HG02870 (cell line): ENCODE data around the gene ZCWPW1.
"Not testable (repeated sequence)": the region's sequence is repeated elsewhere in the genome, so short reads cannot be mapped to it uniquely, and the experiment has no call there.

ENCODE experiments used
- ATAC-seq: cut with Tn5 transposase; IDR thresholded peaks from one replicate; pipeline ENCODE4 v1.9.1; 2021; ENCODE audit warnings: mild to moderate bottlenecking, moderate library complexity; ENCODE audit not compliant: unreplicated experiment

The ZCWPW1 gene

DNA sequence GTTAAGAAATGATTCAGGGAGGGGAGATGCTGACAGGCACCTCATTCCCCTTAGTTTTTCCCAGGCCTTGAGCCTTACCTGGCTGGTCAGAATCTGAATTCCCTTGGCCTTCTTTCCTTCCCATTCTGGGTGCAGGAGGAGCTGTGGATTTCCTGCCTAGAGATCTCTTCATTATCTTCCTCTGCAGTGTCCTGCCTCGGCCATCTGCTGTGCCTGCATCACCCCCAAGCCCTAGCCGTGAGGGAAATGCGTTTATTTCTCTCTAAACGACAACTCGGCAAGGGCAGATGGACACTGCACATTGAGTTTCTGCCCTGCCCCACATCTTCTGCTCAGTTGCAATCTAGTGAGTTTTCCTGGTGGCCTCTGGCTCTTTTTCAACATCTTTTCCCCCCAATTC is 26.7 kb downstream of the ZCWPW1 start:
- no peak for ATAC-seq

DNA sequence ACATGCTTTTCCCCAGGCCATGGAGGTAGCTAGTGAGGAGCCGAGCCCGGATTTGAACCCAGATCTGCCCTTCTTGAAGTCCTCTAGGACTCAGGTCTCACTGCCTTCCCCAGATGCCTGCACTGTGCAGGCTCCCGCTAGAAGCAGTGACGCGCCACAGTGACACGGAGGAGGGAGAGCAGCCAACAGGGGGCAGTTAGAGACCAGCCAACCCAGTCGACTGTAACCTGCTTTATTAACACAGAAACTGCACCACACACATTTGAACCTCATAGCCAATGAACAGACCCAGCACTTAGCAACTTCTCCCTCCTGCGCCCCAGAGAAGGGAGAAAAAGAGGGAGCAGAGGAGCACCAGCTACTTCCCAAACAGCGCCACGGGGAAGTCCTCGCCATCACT is 27.8 kb downstream of the ZCWPW1 start:
- no peak for ATAC-seq

DNA sequence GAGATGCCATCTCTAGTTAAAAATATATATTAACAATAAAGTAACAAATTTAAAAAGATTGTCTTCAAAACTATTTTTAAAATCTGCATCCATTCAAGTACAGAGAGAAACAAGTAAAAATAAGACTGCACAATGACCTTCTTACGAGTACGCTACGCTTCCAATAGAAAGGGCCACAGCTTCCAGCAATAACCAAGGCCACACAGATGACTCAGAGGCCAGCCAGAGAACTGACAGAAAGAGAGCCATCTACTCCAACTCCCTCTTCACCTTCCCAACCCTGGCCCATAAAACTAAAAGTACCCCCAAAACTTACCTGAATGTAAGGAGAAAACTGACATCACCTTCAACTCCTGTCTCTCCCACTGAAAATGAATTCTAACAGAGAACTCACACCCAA is 28.5 kb downstream of the ZCWPW1 start:
- no peak for ATAC-seq

DNA sequence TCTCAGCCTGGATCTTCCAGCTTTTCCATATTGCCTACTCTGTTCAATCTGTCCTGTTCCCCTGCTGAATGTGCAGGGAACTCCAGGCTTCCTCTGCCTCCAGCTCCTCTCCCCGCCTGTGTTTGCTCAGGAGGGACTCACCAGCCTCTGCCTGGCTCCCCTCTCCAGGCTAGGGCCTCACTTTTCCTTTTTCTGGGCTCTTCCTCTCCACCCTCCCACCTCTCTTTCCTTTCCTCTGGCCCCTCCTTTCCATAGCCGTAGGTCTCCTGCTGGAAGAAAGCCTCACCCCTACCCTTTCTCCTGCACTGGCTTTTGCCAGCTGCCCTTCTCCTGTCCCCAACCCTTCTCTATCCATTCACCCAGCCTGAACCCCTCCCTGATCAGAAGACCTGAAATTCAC is 30.3 kb downstream of the ZCWPW1 start:
- no peak for ATAC-seq

DNA sequence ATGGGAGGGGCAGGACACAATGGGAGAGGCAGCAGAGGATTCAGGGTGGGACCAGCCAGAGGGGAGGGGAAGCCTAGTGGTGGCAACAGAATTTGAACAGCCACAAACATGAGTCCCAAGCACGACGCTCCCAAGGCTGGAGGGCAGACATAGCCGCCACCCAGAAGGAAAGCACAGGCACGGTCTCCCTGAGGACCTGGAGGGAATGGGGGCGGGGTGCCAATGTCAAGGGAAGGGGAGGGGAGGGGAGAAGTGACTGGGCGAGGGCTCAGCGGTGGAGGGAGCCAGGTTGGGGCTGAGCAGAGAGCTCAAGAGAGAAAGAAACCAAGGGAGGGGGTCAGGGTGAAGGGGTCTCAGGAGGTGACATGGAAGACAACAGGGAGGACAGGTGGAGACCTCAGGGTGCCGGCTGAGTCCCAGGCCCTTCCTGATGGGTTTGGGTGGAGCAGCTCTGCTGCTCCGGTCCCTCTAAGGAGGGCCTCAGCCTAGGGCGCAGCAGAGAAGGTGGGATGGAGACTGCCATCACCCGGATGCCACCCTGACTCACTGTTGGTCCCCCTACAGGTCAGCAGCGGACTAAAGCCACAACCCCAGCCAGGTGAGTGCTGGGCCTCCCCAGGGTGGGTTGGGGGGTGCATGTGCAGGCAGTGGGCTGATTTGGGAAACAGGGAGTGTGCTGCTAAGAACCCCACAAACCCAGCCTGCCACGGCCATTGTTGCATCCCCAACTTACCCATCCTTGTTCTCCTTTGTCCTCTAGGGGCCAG is 31.0 kb downstream of the ZCWPW1 start:
- no peak for ATAC-seq

DNA sequence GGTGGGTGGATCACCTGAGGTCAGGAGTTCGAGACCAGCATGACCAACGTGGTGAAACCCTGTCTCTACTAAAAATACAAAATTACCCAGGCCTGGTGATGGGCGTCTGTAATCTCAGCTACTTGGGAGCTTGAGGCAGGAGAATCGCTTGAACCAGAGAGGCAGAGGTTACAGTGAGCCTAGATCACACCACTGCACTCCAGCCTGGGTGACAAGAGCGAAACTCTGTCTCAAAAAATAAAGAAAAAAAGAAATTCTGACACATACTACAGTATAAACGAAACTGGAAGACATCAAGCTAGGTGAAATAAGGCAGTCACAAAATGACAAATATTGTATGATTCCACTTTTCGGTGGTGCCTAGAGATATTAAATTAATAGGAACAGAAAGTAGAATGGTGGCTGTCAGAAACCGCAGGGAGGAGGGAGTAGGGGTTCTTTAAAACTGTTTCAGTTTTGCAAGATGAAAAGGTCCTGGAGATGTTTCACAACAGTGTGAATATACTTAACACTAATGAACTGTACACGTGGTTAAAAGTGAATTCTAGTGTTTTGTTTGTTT is 32.0 kb downstream of the ZCWPW1 start:
- peak; percentile 90 for ATAC-seq

DNA sequence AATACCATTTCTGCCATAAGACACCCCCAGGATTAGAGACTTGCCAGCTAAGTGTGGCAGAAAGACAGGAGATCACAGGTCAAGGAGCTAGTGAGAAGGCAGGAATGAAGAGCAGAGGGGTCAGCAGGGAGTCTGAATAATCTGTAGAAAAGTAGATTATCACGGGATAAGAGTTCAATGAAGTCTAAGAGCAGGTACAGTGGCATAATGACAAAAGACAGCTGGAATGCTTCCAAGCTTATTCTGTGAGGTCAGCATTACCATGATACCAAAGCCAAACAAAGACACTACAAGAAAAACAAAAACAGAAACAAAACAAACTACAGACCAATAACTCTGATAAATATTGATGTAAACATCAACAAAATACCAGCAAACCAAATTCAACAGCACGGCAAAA is 34.4 kb downstream of the ZCWPW1 start:
- no peak for ATAC-seq

DNA sequence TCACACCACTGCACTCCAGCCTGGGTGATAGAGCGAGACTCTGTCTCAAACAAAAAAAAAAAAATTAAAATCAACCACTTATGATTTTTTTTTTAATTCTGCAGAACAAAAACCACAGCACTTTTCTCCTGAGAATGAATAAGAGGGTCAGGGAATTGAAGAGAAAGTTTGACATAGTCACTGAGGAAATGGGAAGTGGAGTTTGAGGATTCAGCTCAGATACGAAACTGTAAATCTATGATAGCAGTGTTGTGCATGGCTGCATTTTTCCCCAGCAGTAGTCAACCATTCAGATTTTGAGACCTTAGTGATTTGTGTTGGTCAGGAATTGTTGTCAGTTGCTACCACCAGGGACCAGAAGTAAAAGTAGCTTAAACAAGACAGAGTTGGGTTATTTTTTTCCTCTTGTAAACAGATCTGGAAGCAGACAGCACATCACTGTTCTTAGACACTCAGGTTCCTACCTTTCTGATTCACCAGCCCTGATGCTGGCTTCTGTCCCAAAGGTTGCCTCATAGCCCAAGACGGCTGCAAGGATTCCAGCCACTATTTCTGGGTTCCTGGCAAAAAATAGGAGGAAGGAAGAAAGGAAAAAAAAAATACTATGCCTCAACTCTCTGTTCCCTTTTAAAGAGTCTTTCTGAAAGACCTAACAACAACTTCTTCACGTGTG is 35.1 kb downstream of the ZCWPW1 start:
- ATAC-seq, result no peak

DNA sequence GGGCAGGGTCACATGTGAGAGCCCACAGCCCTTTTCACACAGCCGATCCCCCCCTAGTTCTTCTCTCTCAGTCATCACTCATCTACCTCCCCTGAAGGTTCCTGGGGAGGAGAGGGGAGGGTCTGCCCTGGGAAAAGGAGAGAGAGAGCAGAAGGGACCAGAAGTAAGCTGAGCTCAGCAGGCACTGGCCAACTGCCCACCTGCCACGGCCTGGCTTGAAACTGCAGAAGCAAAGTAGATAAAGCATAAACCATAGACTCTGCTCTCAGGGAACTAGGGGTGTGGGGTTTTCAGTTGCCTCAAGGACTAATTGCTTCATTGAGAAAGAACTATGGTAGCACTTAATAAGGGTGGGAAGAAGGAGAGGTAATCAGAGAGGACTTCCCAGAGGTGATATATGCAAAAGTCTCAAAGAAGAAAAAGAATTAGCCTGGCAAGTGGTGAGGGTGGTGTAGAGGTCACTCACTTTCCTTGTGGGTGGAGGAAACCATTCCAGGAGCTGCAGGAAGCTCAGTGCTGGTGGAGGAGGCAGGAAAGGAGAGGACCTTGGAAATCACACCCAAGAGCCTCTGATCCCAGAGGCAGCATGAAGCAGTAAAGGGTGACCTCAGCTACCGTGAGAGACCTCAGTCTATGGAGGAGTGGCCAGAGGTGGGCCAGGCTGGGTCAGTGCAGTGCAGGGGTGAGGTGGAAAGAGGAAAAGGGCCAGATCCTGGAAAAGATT is 38.1 kb downstream of the ZCWPW1 start:
- no peak for ATAC-seq

DNA sequence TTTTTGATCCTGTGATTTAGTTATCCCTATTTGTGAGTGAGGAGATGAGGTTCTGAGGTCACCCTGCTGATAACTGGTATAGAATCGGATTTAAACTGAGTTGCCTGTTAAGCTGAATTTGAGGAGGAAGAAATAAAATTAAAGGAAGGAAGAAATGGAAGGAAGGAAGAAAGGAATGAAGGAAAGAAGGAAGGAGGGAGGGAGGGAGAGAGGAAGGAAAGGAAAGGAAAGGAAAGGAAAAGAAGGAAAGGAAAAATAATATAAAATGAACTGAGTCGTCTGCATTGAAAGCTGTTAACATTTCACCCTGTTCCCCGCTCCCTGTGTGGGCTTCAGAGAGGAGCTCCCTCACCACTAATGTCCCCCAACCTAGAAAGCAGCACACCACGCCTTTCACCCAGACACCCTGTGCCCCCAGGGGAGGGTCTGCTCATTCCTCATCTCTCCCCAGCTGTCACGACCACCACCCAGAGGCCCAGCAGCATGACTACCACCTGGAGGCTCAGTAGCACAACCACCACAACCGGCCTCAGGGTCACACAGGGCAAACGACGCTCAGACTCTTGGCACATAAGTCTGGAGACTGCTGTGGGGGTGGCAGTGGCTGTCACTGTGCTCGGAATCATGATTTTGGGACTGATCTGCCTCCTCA is 38.9 kb downstream of the ZCWPW1 start:
- no peak for ATAC-seq

DNA sequence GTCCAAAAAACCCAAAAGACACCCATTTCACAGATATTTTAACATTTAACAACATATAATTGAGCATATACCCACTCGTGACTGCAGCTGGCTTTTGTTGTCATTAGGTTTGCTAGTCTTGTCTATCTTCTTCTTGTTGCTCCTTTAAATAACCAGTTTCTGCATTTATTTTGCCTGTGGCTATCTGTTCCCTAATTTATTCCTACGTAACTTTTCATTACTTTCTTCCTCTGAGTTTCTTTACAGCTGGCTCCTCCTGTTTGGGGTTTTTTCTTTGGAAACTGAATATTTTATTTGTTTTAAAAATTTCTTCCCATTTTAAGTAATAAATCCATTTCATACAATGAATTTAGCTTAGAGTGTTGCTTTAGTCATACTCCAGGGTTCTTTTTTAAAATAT is 40.8 kb downstream of the ZCWPW1 start:
- ATAC-seq, result no peak

DNA sequence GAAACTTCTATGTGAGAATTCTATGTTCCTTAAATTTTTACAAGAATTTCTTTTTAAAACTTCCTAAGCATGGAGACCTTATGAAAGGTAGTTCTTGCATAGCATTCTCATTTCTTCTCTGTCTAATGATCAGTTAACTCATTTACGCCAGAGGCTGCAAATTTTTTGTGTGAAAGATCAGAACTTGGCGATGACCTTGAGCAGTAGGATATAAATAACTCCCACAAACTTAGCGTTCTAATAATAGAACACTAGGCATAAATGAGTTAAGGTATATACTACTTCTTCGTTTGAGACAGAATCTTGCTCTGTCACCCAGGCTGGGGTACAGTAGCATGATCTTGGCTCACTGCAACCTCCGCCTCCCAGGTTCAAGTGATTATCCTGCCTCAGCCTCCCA is 41.6 kb downstream of the ZCWPW1 start:
- ATAC-seq, result no peak

DNA sequence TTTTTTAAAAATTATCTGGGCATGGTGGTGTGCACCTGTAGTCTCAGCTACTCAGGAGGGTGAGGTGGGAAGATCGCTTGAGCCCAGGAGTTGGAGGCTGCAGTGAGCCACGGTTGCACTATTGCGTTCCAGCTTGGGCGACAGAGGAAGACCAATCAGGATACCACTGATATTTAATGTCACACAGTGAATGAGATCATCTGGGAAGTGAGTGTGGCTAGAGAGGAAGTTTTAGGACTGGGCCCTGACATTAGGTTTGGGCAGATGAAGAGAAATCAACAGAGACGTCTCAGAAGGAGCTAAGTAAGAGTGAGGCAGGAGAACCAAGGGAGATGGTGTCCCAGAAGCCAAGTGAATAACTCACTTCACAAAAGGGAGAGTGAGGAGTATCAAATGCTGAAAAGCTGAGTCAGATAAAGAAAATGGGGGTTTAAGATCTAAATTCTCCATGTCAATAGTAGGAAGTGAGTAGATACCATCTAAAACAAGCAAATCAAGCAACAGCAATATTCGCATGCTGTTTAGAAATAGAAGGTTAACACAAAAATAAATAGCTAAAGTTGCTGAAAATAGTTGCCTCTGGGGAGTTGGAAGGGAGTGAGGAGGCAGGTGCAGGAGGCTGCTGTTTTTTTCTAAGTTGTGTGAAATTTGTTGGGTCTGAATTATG is 43.7 kb downstream of the ZCWPW1 start:
- ATAC-seq, result no peak

DNA sequence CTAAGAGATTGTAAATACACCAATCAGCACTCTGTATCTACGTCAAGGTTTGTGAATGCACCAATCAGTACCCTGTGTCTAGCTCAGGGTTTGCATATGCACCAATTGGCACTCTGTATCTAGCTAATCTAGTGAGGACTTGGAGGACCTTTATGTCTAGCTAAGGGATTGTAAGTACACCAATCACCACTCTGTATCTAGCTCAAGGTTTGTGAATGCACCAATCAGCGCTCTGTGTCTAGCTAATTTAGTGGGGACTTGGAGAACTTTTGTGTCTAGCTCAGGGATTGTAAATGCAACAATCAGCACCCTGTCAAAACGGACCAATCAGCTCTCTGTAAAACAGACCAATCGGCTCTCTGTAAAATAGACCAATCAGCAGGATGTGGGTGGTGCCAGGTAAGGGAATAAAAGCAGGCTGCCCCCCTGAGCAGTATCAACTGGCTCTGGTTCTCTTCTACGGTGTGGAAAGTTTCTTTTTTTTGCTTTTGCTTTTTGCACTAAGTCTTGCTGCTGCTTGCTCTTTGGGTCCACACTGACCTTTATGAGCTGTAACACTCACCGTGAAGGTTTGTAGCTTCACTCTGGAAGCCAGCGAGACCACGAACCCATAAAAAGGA is 46.2 kb downstream of the ZCWPW1 start:
- ATAC-seq, result not testable (repeated sequence)

DNA sequence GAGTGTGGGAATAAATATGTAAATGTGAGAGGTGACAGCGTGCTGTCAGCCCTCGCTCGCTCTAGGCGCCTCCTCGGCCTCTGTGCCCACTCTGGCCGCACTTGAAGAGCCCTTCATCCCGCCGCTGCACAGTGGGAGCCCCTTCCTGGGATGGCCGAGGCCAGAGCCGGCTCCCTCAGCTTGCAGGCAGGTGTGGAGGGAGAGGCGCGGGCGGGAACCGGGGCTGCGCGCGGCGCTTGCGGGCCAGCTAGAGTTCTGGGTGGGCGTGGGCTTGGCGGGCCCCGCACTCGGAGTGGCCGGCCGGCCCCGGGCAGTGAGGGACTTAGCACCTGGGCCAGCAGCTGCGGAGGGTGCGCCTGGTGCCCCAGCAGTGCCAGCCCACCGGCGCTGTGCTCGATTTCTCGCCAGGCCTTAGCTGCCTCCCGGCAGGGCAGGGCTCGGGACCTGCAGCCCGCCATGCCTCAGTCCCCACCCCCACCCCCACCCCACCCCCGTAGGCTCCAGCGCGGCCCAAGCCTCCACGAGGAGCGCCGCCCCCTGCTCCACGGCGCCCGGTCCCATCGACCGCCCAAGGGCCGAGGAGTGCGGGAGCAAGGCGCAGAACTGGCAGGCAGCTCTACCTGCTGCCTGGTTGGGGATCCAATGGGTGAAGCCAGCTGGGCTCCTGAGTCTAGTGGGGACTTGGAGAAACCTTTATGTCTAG is 46.8 kb downstream of the ZCWPW1 start:
- ATAC-seq, result not testable (repeated sequence)

DNA sequence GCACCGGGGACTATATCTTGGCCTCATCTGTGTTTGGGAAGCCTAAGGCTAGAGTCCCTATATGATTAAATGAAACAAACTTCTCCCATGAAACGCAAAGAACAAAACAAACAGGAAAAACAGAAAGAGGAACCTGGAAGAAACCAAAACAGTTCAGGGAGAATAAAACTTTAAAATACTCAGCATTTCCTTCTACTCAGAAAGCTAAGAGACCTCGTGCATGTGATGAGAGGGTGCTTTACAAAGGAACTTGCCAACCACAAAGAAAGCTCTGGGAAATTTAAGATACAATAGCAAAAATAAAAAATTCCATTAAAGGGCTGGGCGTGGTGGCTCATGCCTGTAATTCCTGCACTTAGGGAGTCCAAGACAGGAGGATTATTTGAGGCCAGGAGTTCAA is 48.3 kb downstream of the ZCWPW1 start:
- no peak for ATAC-seq

DNA sequence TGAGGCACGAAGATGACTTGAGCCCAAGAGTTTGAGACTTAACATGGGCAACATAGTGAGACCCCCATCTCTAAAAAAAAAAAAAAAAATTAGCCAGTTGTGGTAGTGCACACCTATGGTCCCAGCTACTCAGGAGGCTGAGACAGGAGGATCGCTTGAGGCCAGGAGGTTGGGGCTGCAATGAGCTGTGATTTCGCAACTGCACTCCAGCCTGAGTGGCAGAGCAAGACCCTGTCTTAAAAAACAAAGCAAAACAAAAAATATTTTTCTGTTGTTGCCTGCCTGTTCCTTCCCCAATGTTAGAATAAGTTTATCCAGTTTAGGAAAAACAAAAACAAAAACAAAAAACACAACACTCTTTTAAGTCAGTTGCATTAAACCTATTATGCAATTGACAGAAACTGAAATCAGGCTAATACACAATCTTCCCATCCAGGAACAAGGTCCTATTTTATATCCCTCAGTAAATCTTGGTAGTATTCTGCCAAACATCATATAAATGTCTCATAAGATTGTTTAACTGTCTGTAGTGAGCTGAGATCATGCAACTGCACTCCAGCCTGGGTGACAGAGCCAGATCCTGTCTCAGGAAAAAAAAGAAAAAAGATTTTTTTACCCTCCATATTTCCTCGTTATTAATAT is 50.3 kb downstream of the ZCWPW1 start:
- no peak for ATAC-seq

DNA sequence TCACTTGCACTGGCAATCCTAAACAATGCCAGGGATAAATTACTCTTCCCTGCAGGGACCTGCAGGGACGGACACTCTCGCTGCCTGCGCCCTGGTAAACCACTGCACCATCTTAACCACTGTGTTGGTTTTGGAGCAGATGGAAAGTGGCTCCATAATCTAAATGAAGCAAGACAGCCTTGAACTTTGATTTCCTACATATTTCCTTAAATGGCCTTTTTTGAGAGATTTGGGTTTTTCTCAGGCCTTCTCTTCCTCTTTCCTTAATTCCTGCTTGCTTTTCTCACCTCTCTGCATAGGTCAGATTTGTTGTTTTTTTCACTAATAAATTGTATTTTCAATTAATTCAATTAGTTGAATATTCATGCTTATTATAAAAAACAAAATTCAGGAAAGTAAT is 52.4 kb downstream of the ZCWPW1 start:
- no peak for ATAC-seq

DNA sequence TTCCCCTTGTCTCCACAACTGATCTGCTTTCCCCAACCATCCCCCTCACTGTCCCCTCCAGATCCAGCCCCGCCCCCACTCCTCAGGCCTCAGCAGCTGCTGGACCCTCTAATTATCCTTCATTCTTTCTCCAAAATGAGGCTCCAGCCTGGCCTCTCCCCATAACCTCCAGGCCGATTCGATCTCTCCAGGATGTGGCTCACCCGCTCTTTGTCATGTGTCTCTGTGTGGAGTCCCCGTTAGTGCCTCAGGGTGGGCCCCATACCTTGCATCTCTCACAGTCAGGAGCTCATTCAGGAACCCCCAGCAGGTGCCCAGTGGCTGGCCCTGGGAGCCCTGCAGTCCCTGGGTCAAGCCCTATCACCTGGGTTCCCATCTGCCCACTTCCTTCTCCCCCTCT is 53.9 kb downstream of the ZCWPW1 start:
- no peak for ATAC-seq
